ENCODE results near the gene CDC42SE2.
A peak's percentile ranks its signal among the peaks of the same experiment; 100 is the strongest.
"Not testable (repeated sequence)": the region's sequence is repeated elsewhere in the genome, so short reads cannot be mapped to it uniquely, and the experiment has no call there.

Gene CDC42SE2

DNA sequence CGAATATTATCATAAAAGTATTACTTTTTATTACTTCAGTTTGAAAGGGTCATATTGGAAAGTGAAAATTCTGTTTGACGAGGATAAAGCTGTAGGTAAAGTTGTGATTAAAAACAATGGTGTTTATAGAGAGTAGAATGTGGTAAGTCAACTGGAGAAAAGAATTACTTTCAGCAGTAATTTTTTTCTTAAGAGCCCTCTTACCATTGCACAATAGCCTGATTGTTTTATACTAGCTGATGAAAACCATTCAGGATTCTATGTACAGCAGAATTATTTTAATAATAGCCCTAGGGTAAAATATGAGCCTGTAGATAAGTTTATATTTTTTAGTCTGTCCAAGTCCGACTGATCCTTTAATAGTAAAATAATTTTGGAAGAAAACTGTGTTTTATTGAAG, 16.6 kb downstream of the CDC42SE2 start:
- DNase-seq: no peak

DNA sequence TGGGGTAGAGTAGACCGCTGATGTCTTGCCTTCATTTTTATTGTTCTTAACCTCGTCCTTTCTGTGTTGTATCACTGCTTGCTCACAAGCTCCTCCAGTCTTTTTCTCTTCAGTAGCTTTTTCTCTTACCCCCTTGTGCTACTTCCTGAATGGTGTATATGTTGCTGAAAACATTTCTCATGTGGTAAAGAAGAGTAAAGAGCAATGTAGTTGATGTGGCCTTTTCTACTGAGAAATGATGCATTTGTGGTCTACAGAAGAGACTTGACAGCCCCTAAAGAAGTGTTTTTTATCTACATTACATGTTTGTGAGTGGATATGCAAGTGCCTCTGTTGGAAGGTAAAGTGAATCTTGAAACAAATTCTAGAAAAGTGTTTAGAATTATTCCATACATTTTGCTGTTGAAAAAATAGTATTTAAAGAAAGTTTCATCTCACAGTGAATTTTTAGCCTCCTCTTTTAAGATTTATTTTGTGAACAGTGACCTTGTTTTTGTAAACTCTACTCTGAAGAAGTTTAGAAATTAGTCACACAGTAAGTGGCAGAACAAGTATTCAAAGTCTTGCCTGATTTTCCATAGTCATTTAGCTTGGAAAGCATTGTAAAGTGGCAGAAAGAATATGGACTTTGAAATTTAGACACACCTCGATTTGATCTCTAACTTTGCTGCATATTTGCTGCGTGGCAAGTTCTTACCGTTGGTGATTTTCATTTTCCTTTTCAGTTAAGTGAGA, 17.4 kb downstream of the CDC42SE2 start:
- DNase-seq: no peak

DNA sequence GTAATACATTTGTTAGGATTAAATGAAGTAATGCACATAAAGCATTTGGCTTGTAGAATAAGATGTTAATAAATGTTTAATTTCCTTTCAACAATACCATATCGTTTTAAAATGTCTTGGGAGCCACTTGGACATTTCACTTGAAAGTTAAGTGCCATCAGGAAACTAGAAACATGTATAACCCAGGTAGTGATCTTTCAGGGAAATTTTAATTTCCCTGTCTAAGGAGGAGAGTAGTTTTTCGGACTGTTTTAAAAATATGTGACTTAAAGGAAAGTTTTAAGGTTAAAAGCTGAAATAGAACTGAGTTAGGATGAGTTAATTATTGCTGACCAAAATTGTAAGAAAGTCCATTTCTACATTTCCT, 18.0 kb downstream of the CDC42SE2 start:
- DNase-seq: no peak

- no peak for DNase-seq
Measured at GRCh38 chr5:131282235-131282634, 18.4 kb downstream of the CDC42SE2 start.

GRCh38 chr5:131285703-131286399, 22.0 kb downstream of the CDC42SE2 start:
- DNase-seq: no peak

DNA sequence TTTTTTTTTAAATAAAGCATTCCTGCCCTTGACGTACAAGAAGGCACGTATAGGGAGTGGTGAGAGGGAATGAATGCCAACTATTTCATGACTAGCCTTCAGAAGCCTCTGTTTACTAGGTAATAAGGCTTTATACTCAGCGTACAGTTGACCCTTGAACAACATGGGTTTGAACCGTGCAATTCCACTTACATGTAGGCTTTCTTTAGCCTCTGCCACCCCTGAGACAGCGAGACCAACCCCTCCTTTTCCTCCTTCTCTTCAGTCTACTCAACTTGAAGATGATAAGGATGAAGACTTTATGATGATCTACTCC, 22.5 kb downstream of the CDC42SE2 start:
- DNase-seq: no peak

DNA sequence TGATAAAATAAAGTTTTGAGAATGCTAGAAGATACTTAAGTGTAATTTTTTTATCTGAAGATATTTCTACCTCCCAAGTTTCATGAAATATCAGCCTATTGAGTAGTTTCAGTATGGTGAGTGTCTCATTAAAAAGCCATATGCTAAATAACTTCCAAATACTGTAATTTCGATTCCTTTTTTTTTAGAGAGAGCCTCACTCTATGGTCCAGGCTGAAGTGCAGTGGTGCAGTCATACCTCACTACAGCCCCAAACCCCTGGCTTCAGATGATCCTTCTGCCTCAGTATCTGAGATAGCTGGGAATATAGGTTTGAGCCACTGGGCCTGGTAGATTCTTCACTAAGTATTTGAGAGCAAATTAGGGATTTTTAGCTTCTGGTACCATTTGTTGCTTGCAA, 24.5 kb downstream of the CDC42SE2 start:
- DNase-seq: no peak

GRCh38 chr5:131289738-131290137, 25.9 kb downstream of the CDC42SE2 start:
- no peak for DNase-seq

GRCh38 chr5:131296213-131296672, 32.4 kb downstream of the CDC42SE2 start:
- DNase-seq: no peak

DNA sequence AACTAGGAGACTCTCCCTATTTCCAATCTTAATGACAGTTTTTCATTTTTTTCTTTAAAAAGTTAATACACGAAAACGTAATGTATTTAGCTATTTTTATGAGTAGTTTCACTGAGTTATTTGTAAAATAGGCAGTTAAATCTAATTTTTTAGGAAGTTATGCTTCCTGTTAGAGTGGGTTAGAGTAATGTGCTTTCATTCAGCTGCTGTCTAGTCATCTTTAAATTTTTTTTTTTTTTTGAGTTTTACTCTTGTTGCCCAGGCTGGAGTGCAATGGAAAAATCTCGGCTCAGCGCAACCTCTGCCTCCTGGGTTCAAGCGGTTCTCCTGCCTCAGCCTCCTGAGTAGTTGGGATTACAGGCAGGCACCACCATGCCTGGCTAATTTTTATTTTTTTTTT, 34.0 kb downstream of the CDC42SE2 start:
- no peak for DNase-seq

DNA sequence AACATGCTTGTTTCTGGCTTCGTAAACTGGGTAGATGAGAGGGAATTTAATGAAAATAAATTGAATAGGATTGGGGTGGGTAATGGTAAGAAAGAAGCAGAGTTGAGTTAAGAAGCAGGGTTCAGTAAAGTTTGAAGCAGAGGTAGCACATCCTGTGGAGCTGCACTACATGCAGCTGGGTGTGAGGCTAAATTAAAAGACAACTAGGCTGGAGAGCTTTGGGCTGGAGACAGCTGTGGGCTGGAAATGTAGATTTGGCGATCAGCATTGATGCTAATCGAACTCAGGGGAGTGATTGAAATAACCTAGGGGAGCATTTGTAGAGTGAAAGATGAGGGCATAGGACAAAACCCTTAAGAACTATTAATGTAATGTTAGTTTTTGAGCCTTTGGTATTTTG, 35.6 kb downstream of the CDC42SE2 start:
- DNase-seq: no peak

GRCh38 chr5:131302506-131302905, 38.7 kb downstream of the CDC42SE2 start:
- DNase-seq: no peak

DNA sequence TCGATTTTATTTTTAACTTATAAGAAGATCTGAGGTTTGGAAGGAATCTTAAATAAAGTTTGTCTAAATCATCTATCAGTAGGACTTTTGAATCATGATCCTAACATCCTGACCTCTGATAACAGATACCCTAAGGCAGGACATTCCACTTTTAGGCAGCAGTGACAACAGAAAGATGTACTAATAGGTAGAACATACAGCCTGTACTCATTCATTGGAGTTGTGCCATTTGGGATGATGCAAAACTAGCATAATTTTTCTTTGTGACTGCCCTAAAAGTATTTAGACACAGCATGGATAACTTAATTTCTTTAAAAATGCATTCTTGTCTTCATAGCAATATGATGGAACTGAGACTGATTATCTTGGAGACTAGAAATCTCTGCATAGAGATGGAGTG, 39.7 kb downstream of the CDC42SE2 start:
- DNase-seq: no peak

DNA sequence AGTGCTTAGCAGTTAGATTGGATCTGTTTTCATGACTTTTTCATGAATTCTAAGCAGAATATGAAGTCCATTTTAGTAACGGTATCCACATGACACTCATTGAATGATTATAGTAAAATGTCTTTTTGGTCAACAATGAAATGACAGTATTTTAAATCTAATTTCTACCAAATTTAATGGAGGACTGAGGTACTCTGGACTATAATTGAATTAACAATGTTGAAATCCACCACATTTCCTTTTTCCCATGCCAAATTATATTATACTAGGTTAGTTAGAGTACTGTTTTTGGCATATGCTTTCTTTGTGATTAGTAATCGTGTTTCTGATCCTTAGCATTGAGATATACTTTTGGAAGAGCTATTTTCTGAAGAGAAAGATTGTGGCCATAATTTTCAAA, 40.6 kb downstream of the CDC42SE2 start:
- no peak for DNase-seq

GRCh38 chr5:131305138-131305689, 41.4 kb downstream of the CDC42SE2 start:
- DNase-seq: no peak

- no peak for DNase-seq
Measured at GRCh38 chr5:131305906-131306305, 42.1 kb downstream of the CDC42SE2 start.

DNA sequence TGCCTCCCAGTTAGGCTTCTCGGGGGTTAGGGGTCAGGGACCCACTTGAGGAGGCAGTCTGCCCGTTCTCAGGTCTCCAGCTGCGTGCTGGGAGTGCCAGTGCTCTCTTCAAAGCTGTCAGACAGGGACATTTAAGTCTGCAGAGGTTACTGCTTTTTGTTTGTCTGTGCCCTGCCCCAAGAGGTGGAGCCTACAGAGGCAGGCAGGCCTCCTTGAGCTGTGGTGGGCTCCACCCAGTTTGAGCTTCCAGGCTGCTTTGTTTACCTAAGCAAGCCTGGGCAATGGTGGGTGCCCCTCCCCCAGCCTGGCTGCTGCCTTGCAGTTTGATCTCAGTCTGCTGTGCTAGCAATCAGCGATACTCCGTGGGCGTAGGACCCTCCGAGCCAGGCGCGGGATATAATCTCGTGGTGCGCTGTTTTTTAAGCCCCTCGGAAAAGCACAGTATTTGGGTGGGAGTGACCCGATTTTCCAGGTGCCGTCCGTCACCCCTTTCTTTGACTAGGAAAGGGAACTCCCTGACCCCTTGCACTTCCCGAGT, 48.5 kb downstream of the CDC42SE2 start:
- not testable (repeated sequence) for DNase-seq

DNA sequence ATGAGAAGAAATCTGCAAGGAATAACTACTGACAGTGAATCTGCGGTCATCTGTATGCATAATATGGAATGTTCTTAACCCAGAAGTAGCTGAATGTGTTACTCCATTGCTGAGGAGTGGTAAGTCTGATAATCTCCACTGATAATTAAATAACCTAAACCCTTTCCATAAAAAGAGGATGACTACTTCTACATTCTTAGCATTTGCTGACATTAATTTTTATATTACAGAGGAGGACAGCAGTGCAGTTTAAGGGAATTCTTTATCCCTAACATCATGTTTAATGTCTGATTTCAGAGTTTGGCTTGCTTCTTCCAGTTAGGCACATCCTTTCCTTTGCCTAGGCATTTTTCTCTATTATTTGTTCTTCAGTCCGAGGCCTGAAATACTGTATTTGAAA, 52.2 kb downstream of the CDC42SE2 start:
- no peak for DNase-seq

DNA sequence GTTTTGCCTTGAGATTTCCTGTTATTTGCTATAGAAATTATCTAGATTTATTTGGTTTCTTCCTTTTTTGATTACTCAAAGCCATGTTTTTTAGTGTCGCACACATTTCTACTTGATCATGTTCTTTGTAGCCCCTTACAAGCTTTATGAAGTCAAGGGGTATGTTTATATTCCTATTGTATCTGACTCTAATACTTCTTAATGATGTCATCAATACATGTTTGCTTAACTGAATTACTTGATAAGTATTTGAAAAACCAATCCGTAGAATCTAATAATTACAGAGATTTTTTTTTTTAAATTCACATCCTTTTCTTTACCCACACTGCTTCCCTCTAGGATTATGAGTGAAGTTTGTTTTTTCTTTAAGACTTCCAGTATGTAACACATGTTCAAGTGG, 53.0 kb downstream of the CDC42SE2 start:
- DNase-seq: no peak

DNA sequence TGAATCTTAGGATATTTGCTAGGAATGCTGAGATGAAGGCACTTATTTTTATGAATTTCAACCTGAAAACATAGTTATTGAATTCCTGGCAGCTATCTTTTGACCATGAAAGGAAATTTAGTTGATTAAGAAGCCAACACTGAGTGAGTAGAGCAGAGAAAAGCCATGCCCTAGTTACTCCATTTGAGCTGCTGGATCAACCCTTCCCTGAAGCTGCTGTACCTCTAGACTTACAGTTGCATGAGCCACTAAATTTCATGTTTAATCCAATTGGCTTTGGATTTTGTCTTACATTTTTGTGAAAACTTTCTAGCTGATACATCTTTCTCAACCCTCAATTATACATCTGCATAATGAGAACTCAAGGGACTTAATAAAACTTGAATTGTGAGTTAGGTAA, 54.6 kb downstream of the CDC42SE2 start:
- DNase-seq: no peak

DNA sequence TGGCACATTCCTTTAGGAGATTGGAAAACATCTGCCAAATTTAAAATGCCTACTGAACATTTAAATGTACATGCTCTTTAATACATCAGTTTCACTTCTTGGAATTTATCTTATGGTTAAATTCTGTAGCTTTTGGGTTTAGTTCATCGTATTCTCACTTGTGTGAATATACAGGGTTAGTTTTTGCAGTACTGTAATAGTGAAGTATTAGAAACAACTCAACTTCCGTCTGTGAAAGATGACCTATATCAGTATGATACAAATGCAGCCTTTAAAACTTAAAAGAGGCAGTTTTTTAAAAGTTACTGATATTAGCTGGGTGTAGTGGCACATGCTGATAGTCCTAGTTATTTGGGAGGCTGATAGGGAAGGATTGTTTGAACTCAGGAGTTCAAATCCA, 57.2 kb downstream of the CDC42SE2 start:
- no peak for DNase-seq

DNA sequence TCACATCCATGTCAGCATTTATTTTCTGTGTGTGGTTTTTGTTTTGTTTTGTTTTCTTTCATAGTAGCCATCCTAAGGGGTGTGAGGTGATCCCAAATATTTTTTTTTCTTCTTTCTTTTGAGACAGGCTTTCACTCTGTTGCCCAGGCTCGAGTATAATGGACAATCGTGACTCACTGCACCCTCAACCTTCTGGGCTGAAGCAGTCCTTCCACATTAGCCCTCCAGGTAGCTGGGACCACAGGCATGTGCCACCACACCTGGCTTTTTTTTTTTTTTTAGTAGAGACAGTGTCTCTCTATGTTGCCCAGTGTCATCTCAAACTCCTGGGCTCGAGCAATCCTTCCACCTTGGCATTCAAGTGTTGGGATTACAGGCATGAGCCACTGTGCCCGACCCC, 59.1 kb downstream of the CDC42SE2 start:
- no peak for DNase-seq

DNA sequence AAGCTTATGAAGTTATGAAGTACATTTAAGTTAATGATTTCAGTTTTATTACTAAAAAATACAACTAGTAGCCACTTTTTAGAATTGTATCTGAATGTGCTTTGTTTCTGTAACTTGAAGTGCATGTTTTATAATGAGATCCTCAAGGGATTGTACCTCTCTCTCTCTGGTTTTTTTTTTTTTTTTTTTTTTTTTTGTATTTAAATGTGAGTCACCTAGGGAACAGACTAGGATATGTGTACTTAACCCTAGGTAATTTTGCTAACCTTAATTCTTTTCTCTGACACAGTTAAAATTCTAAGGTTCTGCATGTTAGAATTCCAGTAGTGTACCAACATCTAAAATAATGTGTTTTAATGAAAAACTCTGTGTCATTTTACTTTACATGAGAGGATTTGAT, 59.5 kb downstream of the CDC42SE2 start:
- DNase-seq: no peak

GRCh38 chr5:131324303-131324702, 60.5 kb downstream of the CDC42SE2 start:
- peak in 1 of 2 experiments; percentile 11 for DNase-seq
